Heart left ventricle (tissue), 16 donors: Measurements from ENCODE around the gene MAPK11. TPM values are rescaled to one million over a fixed set of nuclear protein-coding genes. Genes with fewer than 3 reads are reported as not detected.

Experiments used
- ATAC-seq, 4 donors: fragments of 200-7000 bp; cut with Tn5 transposase; one replicate each; pipeline ENCODE4 v1.9.1; 2020 to 2022; ENCODE audit warnings: moderate library complexity in 4 of 4, mild to moderate bottlenecking in 3 of 4, moderate number of reproducible peaks in 1 of 4
- DNase-seq, 5 donors: peaks; one replicate each; pipeline ENCODE4 v3.0.0-alpha.2; 2020
- H3K27ac ChIP-seq, 12 donors: fragments of 200-600 bp; sonication (generic) in 4 of 12; one replicate each; pipeline versions ENCODE4 v1.5.0 to v1.8.0; 2016 to 2022; ENCODE audit warnings: mild to moderate bottlenecking in 2 of 12
- H3K27me3 ChIP-seq, 9 donors: fragments of 200-600 bp; sonication (generic) in 2 of 9; one replicate each; pipeline versions ENCODE4 v1.5.1 to v1.8.0; 2016 to 2022; ENCODE audit warnings: mild to moderate bottlenecking in 3 of 9
- H3K36me3 ChIP-seq, 9 donors: fragments of 200-600 bp; sonication (generic) in 2 of 9; one replicate each; pipeline versions ENCODE4 v1.5.0 to v1.8.0; 2018 to 2022; ENCODE audit warnings: mild to moderate bottlenecking in 2 of 9
- H3K4me1 ChIP-seq, 12 donors: fragments of 200-600 bp; sonication (generic) in 4 of 12; one replicate each; pipeline versions ENCODE4 v1.5.0 to v1.8.0; 2016 to 2022; ENCODE audit warnings: mild to moderate bottlenecking in 3 of 12
- H3K4me3 ChIP-seq, 12 donors: fragments of 200-600 bp; sonication (generic) in 4 of 12; one replicate each; pipeline versions ENCODE4 v1.5.0 to v1.8.0; 2017 to 2022; ENCODE audit warnings: mild to moderate bottlenecking in 9 of 12, moderate library complexity in 4 of 12
- H3K9me3 ChIP-seq, 12 donors: fragments of 200-600 bp; sonication (generic) in 4 of 12; one replicate each; pipeline versions ENCODE4 v1.5.0 to v1.8.0; 2016 to 2022; ENCODE audit warnings: mild to moderate bottlenecking in 1 of 12
- CTCF ChIP-seq, 12 donors: fragments of 200-600 bp; sonication (generic) in 4 of 12; IDR thresholded peaks; one replicate each; pipeline versions ENCODE4 v1.5.0 to v1.8.0; 2018 to 2022; ENCODE audit warnings: antibody characterized with exemption in 12 of 12, mild to moderate bottlenecking in 5 of 12
- POLR2A ChIP-seq, 2 donors: fragments of 450-650 bp; IDR thresholded peaks; one replicate each; pipeline ENCODE4 v1.6.1; 2017; ENCODE audit warnings: antibody characterized with exemption in 2 of 2, mild to moderate bottlenecking in 2 of 2, moderate library complexity in 2 of 2
- WGBS, 4 donors: extraction: QIAGEN DNeasy Blood & Tissue Kit in 2 of 4; methylation state at CpG; one replicate each; pipeline versions ENCODE4 v1.1.5 to v1.1.7; 2013 to 2018; 5-methylcytosine and 5-hydroxymethylcytosine counted together
- intact Hi-C, 10 donors: fragments of 100-400 bp; cut with DNase I; formaldehyde crosslinking; loops; one replicate each; pipeline versions ENCODE4 v1.11.1 to v1.14.2; 2022
- polyA plus RNA-seq, 2 donors: library from polyadenylated mRNA; stranded (reverse); fragments of 200-250 nt; gene quantifications; one replicate each; pipeline ENCODE4 v1.2.3, GENCODE V29; 2013
- total RNA-seq, 9 donors: library from RNA; depleted of rRNA in 2 of 9; stranded (reverse); fragments of >200 nt in 2 of 9; fragmentation: NEBNext Ultra II Directional in 3 of 9; extraction: Animal tissue kit (Norgen Biotek cat#: 25700) in 3 of 9; gene quantifications; one replicate each; pipeline versions ENCODE4 v1.1.0 to v1.2.4, GENCODE V29; 2016 to 2023
- donor health status: ischemic (EF 13 %, LVEDD 7.1; RV severe dilation, severe dysfunction).
- donor health status: healthy with polysubstance abuse.
- donor health status: DM: no; HTN: yes; CAD: no.
- donor health status: DM: no; HTN: no; CAD: no.
- donor health status: ischemic (EF 25% LVEDD 6.9; RV normal size, moderate dysfunction).
- donor health status: ischemic (EF 25% LVEDD 5.7; RV mildly dilated, moderate dysfunction).
- donor health status: healthy.
- donor health status: DM: yes; HTN: yes; CAD: no.
- donor health status: ischemic (EF 35%, LVEDD 5.7; RV mildly dilated, moderate dysfunction).
- donor health status: nonischemic (EF 11% LVEDD 7.7; RV severe dilation, severe dysfunction).
- donor health status: DM: yes; HTN: yes; CAD: no.
- donor health status: PGD.
- donor health status: ischemic (EF 29% LVEDD 5.4; RV normal size, mild dysfunction).
- donor health status: nonischemic (EF 23%, LVEDD 6.1; RV moderate dilation, normal function).

Gene MAPK11
- total and polyA plus RNA-seq, 11 donors, result 5.0 to 12.1 (median 7.5) TPM

DNA sequence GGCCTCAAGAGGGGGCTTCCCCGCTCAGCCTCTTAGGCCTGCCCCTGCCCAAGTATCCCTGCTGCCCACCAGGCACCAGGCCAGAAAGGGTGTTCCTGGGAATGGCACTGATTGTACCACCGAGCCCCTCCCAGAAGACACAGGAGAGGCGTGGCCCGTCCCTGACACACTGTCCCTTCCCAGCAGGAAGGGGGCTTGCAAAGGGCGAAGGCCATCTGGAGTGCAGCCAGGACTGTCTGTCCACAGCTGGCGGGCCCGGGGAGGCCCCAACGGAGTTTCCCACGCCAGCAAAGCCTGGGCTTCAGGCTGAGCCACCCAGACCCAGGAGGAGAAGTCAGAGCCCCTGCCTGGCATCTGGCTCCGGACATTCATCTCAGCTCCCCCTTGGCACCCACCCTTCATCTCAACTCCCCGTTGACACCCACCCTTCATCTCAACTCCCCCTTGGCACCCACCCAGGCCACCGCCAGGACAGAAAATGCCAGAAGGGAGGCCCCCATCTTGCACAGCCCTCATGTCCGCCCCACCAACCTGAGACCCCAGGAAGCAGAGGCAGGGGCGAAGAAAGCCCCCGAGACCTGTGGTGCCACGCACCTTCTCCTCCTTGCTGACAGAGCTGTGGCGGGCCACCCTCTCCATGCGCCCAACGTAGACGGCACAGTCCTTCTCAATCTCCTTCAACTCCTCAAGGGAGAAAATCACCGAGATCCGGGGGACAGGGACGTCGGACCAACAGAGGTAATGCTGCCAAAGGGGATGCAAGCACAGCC, 44.8 kb downstream of the MAPK11 start:
- Histone ChIP-seq H3K27me3 (no peaks in the 10 kb centered on the region), H3K4me3 (no peak overlapping the region), H3K9me3 (no peaks in the 10 kb centered on the region), H3K27ac (no peak overlapping the region), H3K4me1 (no peaks in the 10 kb centered on the region), H3K36me3 (peaks cover 0 to 92% (median 80%) of the 10 kb centered on the region in 9 donors)
- TF ChIP-seq POLR2A (IDR thresholded peaks at IDR 0.05) (no peak), CTCF (IDR thresholded peaks at IDR 0.05) (no peak)
- ATAC-seq (no peak), DNase-seq (no peak)
- intact Hi-C loops, result loop anchor here in 1 of 10 donors (10.0 kb wide), 1 partner anchor 239 kb away; no protein-coding TSS in a partner anchor
- 81 to 92% (median 85%) methylated on average over 17 to 24 of the region's 24 CpGs for WGBS, 4 donors

- Histone ChIP-seq H3K4me1 (peaks cover 0 to 10% (median 4%) of the 10 kb centered on the region in 12 donors), H3K27ac (no peak overlapping the region), H3K9me3 (no peaks in the 10 kb centered on the region), H3K4me3 (no peak overlapping the region), H3K36me3 (peaks cover 0 to 93% (median 79%) of the 10 kb centered on the region in 9 donors), H3K27me3 (no peaks in the 10 kb centered on the region)
- TF ChIP-seq POLR2A (IDR thresholded peaks at IDR 0.05) (no peak), CTCF (IDR thresholded peaks at IDR 0.05) (no peak)
- DNase-seq, result no peak
- 94 to 97% (median 94%) methylated on average over 16 of the region's 16 CpGs for WGBS, 4 donors
- intact Hi-C loops, result loop anchor here in 1 of 10 donors (10.0 kb wide), 1 partner anchor 241 kb away; no protein-coding TSS in a partner anchor
- no peak for ATAC-seq
Observed at GRCh38 chr22:50224071-50224470, 46.1 kb downstream of the MAPK11 start.

- no peak for DNase-seq
- H3K36me3 ChIP-seq, result peaks cover under 1 to 94% (median 84%) of the 10 kb centered on the region in 9 donors
- H3K27me3 ChIP-seq, result no peaks in the 10 kb centered on the region
- H3K4me3 ChIP-seq, result no peak overlapping the region
- intact Hi-C loops, result loop anchor here in 1 of 10 donors (10.0 kb wide), 1 partner anchor 242 kb away; no protein-coding TSS in a partner anchor
- WGBS, 4 donors, result 89 to 94% (median 91%) methylated on average over 8 of the region's 8 CpGs
- no peak overlapping the region for H3K27ac ChIP-seq
- no peaks in the 10 kb centered on the region for H3K9me3 ChIP-seq
- no peak for ATAC-seq
- peaks cover 0 to 10% (median 4%) of the 10 kb centered on the region in 12 donors for H3K4me1 ChIP-seq
- no peak for TF ChIP-seq POLR2A (IDR thresholded peaks at IDR 0.05)
- TF ChIP-seq CTCF (IDR thresholded peaks at IDR 0.05), result no peak
Observed at GRCh38 chr22:50222508-50222907, 47.7 kb downstream of the MAPK11 start.
